HL-60 (cell line): ENCODE results near the gene MYBPC2.

Experiments
- DNase-seq, 2 experiments: peaks; one replicate each; pipeline ENCODE4 v3.0.0-alpha.2; 2010 to 2020; ENCODE audit warnings: low read depth in 1 of 2, low spot score in 1 of 2
- H3K27ac ChIP-seq: fragments of 250-450 bp; sonication (Bioruptor Pico); replicated peaks from 2 replicates; pipeline ENCODE4 v1.5.1; 2020; ENCODE audit warnings: mild to moderate bottlenecking, moderate library complexity
- H3K27me3 ChIP-seq: fragments of 250-450 bp; sonication (Bioruptor Pico); 2 replicates; pipeline ENCODE4 v1.5.1; 2021; ENCODE audit warnings: mild to moderate bottlenecking, moderate library complexity; ENCODE audit not compliant: insufficient read depth, poor library complexity, severe bottlenecking
- H3K4me3 ChIP-seq: replicated peaks from 2 replicates; pipeline ENCODE4 v1.5.1; 2011; ENCODE audit warnings: mild to moderate bottlenecking, control low read depth, low read length; ENCODE audit not compliant: insufficient read depth
- CTCF ChIP-seq: IDR thresholded peaks from one replicate; pipeline ENCODE4 v1.5.1; 2011; ENCODE audit warnings: low read length, control low read depth, inconsistent platforms; ENCODE audit not compliant: insufficient read depth
- GABPA ChIP-seq: IDR thresholded peaks from 2 replicates; pipeline ENCODE4 v1.6.1; 2012; ENCODE audit warnings: low read depth
- POLR2AphosphoS5 ChIP-seq: IDR thresholded peaks from 2 replicates; pipeline ENCODE4 v1.6.1; 2012; ENCODE audit warnings: low read depth
- SPI1 ChIP-seq: IDR thresholded peaks from 2 replicates; pipeline ENCODE4 v1.6.1; 2012; ENCODE audit warnings: low read depth, mild to moderate bottlenecking, borderline replicate concordance
- TF ChIP-seq, protein P1 (sequence below): IDR thresholded peaks from 2 replicates; pipeline ENCODE4 v1.6.1; 2012; ENCODE audit warnings: low read depth; ENCODE audit not compliant: insufficient replicate concordance

MYBPC2 gene

GRCh38 chr19:50433201-50434180 lies 799 bp downstream of the MYBPC2 start:
- no peak for DNase-seq
- H3K27me3 ChIP-seq, result peaks cover 13% of the 10 kb centered on the region
- TF ChIP-seq POLR2AphosphoS5, result no peak
- no peak overlapping the region for H3K27ac ChIP-seq
- no peak overlapping the region for H3K4me3 ChIP-seq

DNA sequence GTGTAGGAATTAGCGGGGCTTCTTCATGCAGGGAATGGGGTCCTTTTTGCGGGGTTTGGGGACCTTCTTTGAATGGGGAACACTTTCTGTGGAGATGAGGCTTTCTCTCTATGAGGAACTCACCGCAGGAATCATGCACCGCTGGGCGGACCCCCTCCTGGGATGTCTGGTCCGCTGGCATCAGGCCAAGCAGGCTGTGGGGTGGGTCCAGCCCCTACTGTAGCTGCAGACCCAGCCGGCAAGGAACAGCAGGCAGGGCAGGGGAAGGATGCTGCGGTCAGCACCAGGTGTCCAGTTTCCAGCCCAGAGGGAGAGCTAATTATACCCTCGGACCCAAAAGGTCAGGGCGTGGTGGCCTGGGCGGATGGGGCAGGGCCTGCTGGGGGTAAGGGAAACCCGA lies 1.8 kb downstream of the MYBPC2 start:
- Histone ChIP-seq H3K4me3 (no peak overlapping the region), H3K27ac (no peak overlapping the region), H3K27me3 (peaks cover 13% of the 10 kb centered on the region)
- TF ChIP-seq SPI1 (no peak), POLR2AphosphoS5 (no peak), GABPA (no peak), CTCF (no peak)
- TF ChIP-seq, protein P1, sequence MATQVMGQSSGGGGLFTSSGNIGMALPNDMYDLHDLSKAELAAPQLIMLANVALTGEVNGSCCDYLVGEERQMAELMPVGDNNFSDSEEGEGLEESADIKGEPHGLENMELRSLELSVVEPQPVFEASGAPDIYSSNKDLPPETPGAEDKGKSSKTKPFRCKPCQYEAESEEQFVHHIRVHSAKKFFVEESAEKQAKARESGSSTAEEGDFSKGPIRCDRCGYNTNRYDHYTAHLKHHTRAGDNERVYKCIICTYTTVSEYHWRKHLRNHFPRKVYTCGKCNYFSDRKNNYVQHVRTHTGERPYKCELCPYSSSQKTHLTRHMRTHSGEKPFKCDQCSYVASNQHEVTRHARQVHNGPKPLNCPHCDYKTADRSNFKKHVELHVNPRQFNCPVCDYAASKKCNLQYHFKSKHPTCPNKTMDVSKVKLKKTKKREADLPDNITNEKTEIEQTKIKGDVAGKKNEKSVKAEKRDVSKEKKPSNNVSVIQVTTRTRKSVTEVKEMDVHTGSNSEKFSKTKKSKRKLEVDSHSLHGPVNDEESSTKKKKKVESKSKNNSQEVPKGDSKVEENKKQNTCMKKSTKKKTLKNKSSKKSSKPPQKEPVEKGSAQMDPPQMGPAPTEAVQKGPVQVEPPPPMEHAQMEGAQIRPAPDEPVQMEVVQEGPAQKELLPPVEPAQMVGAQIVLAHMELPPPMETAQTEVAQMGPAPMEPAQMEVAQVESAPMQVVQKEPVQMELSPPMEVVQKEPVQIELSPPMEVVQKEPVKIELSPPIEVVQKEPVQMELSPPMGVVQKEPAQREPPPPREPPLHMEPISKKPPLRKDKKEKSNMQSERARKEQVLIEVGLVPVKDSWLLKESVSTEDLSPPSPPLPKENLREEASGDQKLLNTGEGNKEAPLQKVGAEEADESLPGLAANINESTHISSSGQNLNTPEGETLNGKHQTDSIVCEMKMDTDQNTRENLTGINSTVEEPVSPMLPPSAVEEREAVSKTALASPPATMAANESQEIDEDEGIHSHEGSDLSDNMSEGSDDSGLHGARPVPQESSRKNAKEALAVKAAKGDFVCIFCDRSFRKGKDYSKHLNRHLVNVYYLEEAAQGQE, result no peak
- no peak for DNase-seq

DNA sequence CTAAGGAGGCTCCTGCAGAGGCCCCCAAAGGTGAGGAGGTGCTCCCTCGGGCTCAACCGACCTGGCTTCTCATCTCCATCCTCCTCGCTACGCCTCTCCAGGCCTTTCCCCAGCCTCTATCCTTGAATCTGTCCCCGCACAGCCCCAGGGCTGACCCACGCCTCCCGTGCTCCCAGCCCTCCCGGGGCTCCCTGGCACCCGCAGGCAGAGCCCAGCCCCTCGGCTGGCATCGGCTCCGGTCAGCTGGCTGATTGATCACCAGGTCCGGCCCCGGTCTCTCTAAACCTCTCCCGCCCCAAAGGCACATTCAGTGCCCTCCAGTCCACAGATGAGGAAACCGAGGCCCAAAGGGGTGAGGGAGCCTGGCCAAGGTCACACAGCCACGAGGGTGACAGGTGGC lies 2.5 kb downstream of the MYBPC2 start:
- no peak overlapping the region for H3K4me3 ChIP-seq
- no peak for TF ChIP-seq POLR2AphosphoS5
- no peak for TF ChIP-seq SPI1
- TF ChIP-seq GABPA, result no peak
- no peak for TF ChIP-seq CTCF
- TF ChIP-seq, protein P1, result no peak
- DNase-seq, result no peak

GRCh38 chr19:50435627-50436026 lies 2.9 kb downstream of the MYBPC2 start:
- no peak for TF ChIP-seq GABPA
- TF ChIP-seq POLR2AphosphoS5, result no peak
- TF ChIP-seq, protein P1, result no peak
- TF ChIP-seq SPI1, result no peak
- no peak for TF ChIP-seq CTCF
- no peak overlapping the region for H3K4me3 ChIP-seq
- H3K27me3 ChIP-seq, result peaks cover 13% of the 10 kb centered on the region
- DNase-seq, result no peak
- H3K27ac ChIP-seq, result no peak overlapping the region

More for the DNA sequence above, 2.5 kb downstream of the MYBPC2 start:
- H3K27ac ChIP-seq, result no peak overlapping the region
- peaks cover 13% of the 10 kb centered on the region for H3K27me3 ChIP-seq
